Stimulated activated CD4-positive, alpha-beta T cell treated with anti-CD3 and anti-CD28 coated beads, Interleukin-1b, Interleukin-23, amount 100 ng/mL, for 1 hour (primary cell): ENCODE measurements around the gene RELB.

Experiments
- DNase-seq, 2 donors: peaks; one replicate each; pipeline ENCODE4 v3.0.0-alpha.2; 2020; ENCODE audit warnings: low read depth in 2 of 2

RELB gene

GRCh38 chr19:45021971-45022370 is 20.7 kb downstream of the RELB start:
- no peak for DNase-seq

- no peak for DNase-seq
Observed at GRCh38 chr19:45023048-45023447, 21.8 kb downstream of the RELB start.

DNA sequence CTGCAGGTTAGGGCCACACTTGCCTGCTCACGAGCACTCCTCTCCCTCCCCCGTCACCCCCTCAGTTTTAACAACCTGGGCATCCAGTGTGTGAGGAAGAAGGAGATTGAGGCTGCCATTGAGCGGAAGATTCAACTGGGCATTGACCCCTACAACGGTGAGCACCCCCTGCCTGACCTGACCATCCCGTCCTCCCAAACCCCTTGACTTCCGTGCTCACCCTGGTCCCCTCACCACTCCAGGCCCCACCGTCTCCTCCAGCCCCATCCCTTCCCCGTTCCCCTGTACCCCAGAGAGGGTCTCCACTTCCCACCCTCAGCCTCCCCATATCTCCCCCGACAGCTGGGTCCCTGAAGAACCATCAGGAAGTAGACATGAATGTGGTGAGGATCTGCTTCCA is 24.0 kb downstream of the RELB start:
- no peak for DNase-seq

GRCh38 chr19:45027371-45027770 is 26.1 kb downstream of the RELB start:
- DNase-seq: no peak

DNA sequence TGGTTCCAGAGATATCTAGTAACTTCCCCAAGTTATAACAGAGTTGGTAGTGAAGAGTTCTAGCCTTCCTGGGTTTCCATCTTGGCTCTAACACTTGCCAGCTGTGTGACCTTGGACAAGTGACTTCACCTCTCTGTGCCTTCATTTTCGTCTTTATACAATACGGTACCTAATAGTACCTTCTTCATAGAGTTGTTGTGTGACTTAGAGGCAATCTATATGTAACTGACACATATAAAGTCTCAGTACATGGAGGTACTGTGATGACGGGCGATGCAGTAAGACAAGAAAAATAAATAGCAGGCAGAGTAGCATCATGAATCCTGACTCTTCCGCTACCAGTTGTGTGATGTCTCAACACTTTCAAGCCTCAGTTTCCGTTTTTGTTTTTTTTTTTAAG is 29.6 kb downstream of the RELB start:
- no peak for DNase-seq

- no peak for DNase-seq
Observed at GRCh38 chr19:45032421-45032820, 31.2 kb downstream of the RELB start.

GRCh38 chr19:45035755-45036154 is 34.5 kb downstream of the RELB start:
- no peak for DNase-seq

GRCh38 chr19:45037393-45038169 is 36.3 kb downstream of the RELB start:
- DNase-seq: no peak

DNA sequence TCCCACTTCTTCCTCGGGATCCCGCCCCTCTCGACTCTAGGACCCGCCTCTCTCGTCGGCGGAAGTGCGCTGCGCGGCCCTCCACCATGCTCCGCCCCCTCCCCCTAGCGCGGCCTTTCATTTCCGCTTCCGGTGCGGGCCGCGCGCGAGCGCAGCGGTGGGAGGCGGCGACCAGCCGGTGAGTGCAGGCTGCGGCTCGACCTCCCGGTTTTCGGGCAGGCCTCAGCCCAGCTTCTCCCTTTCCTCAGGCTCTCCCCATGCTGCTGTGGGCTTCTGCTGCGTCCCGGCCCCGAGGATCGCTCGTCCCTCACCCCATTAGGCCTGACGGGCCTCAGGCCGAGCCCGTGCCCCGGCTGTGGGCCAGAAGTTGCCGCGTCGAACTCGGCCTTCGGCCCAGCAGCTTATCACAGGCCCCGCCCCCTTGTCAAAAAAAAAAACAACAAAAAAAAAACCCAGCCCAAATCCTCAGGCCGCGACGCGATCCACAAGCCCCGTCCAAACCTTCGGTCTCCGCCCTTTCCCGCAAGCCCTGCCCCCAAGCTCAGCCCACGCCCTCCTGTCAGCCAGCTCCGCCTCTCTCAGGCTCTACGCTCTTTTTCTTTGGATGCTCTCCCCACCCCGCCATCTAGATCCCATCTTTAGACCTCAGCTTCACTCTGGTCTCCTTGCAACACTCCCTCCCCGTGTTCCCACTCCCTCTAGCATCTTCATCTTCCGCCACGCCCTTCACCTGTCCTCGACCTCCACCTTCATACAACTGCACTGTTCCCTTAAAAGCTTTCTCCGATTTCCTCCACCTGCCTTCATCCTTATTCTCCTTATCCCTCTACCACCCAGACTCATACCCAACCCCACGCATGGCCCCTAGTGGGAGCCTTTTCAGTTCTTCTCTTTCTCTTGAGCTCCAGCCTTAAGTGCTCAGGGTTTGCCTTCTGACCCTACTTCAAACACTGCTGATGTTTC is 37.9 kb downstream of the RELB start, which contains the start of gene CLASRP:
TSS of gene CLASRP (plus strand) at position 115 of the 963 bp plus-strand sequence. CDS start 1,168 bp downstream, outside the sequence.
- peak; percentile 63 to 77 for DNase-seq

GRCh38 chr19:45040059-45040771 is 39.0 kb downstream of the RELB start:
- no peak for DNase-seq

- DNase-seq: no peak
Observed at GRCh38 chr19:45041125-45041524, 39.9 kb downstream of the RELB start.

DNA sequence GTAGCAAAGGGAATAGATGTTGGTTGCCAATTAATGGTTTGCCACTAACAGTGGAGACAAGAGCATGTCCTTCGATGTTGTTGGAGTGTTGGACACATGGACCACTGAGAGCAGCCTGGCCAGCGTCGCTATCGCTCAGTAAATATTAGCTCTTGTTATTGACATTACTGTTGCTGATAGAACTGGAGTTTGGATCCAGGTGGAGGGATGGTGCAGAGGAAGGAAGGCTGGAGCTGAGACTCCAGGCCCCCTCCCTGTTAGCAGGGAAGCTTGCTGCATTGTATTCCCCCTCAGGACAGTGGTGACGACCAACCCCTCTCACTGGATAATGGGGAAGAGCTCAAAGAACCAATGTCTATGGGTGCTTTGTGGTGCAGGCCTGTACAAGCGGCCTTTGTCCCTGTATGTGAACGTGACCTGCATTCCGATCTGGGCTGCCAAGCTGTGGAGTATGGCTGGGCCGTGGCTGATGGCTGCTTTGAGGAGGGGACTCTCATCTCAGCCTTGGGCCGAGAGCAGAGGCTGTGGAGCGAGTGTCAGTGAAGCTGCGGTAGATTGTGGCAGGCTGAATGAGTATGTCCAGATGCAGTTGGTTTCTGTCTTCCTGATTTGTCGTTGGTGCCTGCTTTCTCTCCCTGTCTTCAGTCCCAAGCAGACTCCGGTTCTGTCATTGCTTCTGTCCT is 44.5 kb downstream of the RELB start:
- no peak for DNase-seq

GRCh38 chr19:45046355-45046754 is 45.1 kb downstream of the RELB start:
- DNase-seq: no peak

DNA sequence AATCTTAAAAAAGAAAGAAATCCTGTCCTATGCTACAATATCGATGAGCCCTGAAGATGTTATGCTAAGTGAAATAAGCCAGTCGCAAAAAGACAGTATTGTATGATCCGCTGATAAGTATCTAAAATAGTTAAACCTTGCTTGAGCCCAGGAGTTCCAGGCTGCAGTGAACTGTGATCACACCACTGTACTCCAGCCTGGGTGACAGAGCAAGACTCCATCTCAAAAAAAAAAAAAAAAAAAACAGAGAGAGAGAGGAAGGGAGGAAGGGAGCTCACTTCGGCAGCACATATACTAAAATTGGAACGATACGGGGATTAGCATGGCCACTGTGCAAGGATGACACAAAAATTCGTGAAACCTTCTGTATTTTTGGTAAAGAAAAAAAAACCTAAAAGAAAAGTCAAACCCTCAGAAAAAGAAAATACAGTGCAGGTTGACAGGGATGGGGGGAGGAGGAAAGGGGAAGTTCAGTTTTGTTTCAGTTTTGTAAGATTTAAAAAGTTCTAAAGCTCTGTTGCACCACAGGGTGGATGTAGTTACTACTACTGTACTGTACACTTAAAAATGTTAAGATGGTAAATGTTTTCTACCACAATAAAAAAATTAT is 46.0 kb downstream of the RELB start:
- no peak for DNase-seq

DNA sequence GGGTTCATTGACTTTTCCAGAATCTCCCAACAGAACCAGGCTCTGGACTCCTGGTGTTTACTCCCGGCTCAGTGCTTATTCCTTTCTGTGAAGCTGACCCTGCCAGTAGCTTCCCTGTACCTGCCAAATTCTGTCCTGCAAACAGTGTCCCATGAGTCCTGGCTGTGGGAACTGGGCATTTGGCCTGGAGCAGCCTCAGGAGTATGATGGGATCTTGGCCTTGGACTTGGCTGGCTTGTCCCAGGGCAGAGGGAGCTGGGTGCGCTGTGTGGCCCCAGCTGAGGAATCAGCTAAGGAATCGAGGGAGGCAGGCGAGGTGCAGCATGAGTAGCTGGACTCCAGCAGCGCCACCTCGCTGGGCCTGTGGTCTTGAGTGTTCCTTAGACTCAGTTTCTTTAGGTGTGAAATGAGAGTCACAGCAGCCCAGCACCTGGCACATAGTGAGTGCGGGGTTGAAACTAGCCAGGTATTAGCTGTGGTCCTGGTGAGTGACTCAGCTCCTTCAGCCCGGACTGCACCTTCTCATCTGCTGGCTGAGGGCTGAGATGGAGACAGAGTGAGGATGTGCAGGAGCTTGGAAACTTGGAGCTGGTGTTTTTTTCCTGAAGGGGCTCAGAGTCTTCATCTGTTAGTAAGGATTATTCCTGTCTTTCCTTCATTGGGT is 47.9 kb downstream of the RELB start:
- no peak for DNase-seq

- no peak for DNase-seq
Observed at GRCh38 chr19:45050036-45050435, 48.8 kb downstream of the RELB start.

GRCh38 chr19:45051929-45052579 is 50.8 kb downstream of the RELB start:
- no peak for DNase-seq

GRCh38 chr19:45056831-45057230 is 55.6 kb downstream of the RELB start:
- DNase-seq: no peak

DNA sequence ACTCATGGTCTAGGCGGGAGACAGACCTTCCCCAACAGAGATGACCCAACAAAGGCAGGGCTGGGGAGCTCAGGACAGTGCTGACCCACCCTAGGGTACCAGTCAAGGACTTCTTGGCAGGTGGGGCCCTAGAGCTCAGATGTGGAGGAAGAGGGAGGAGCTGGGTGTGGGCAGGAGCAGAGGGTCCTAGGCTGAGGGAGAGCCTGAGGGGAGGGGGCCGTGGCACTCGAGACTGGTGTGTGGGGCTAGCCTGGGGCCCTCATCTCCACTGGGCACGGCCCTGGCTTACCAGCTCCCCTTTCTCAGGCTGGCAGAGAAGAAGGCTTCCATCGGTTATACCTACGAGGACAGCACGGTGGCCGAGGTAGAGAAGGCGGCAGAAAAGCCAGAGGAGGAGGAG is 56.2 kb downstream of the RELB start:
- no peak for DNase-seq

GRCh38 chr19:45058622-45059159 is 57.4 kb downstream of the RELB start:
- no peak for DNase-seq
